K562 (cell line): Measurements from ENCODE around the gene PABPC3. TPM values are rescaled to one million over a fixed set of nuclear protein-coding genes. Genes with fewer than 3 reads are reported as not detected.

Experiments
- ATAC-seq: fragments of 200-7000 bp; cut with Tn5 transposase; 3 replicates; pipeline ENCODE4 v1.9.1; 2020; ENCODE audit warnings: moderate library complexity
- BruUV-seq: library from RNA; stranded (reverse); fragments of 400-500 nt; replicated peaks from 2 replicates; lab custom pipeline; 2021; lab: Mats Ljungman, UMichigan
- CTCF ChIA-PET: fragments of 300-600 bp; formaldehyde crosslinking; extraction: SDS; loops from one replicate; lab custom pipeline; 2021; ENCODE audit warnings: low intra/inter-chr PET ratio; lab: Yijun Ruan, JAX
- POLR2A ChIA-PET: fragments of 300-600, 350-650 bp; sonication (Branson Sonifier 250); formaldehyde crosslinking; extraction: SDS; loops from one replicate; lab custom pipeline; 2021; ENCODE audit warnings: antibody characterized with exemption, inconsistent platforms; lab: Yijun Ruan, JAX
- DNase-seq, 4 experiments: peaks; one replicate each; pipeline versions ENCODE4 v3.0.0 to v3.0.0-alpha.2; 2011 to 2018; ENCODE audit warnings: low spot score in 3 of 4, mixed read lengths in 3 of 4; ENCODE audit errors: extremely low read depth in 1 of 4
- FAIRE-seq: peaks from 2 replicates; lab custom pipeline; 2011; peaks lifted over from hg19 to GRCh38; lab: Jason Lieb, UNC
- H2AFZ ChIP-seq: 2 replicates; pipeline ENCODE4 v1.6.0; 2011; ENCODE audit warnings: low read depth, low read length, control low read depth, inconsistent platforms
- H3K27ac ChIP-seq: fragments of 200-600 bp; 3 replicates; pipeline ENCODE4 v1.8.0; 2011; ENCODE audit warnings: low read depth, mild to moderate bottlenecking, control low read depth, inconsistent platforms, low read length, moderate library complexity, mixed read lengths; ENCODE audit errors: extremely low read depth
- H3K27me3 ChIP-seq, 2 experiments: fragments of 300-600 bp in 1 of 2; 2 replicates in 1 of 2; 3 replicates in 1 of 2; pipeline versions ENCODE4 v1.6.0 to v1.8.0; 2011; ENCODE audit warnings: inconsistent platforms in 2 of 2, low read length in 2 of 2, mild to moderate bottlenecking in 1 of 2, mixed read lengths in 1 of 2, moderate library complexity in 1 of 2; ENCODE audit not compliant: control insufficient read depth in 2 of 2, insufficient read depth in 2 of 2
- H3K36me3 ChIP-seq: fragments of 300-600 bp; 3 replicates; pipeline ENCODE4 v1.8.0; 2011; ENCODE audit warnings: mild to moderate bottlenecking, low read length, inconsistent platforms; ENCODE audit not compliant: control insufficient read depth, insufficient read depth
- H3K4me1 ChIP-seq, 2 experiments: fragments of 200-600 bp in 1 of 2; replicated peaks in 1 of 2; 2 replicates in 1 of 2; 3 replicates in 1 of 2; pipeline versions ENCODE4 v1.5.1 to v1.8.0; 2011; ENCODE audit warnings: inconsistent platforms in 2 of 2, low read length in 2 of 2, mild to moderate bottlenecking in 1 of 2, mixed read lengths in 1 of 2, moderate library complexity in 1 of 2; ENCODE audit not compliant: control insufficient read depth in 2 of 2, insufficient read depth in 2 of 2
- H3K4me2 ChIP-seq: 2 replicates; pipeline ENCODE4 v1.6.1; 2011; ENCODE audit warnings: low read length, control low read depth, inconsistent platforms, mixed read lengths; ENCODE audit not compliant: insufficient read depth
- H3K4me3 ChIP-seq: fragments of 200-600 bp; sonication (generic), shearing (Covaris generic); 2 replicates; pipeline ENCODE4 v1.5.1; 2016; ENCODE audit warnings: control low read depth, inconsistent platforms
- H3K79me2 ChIP-seq: fragments of 200-600 bp; 3 replicates; pipeline ENCODE4 v1.8.0; 2011; ENCODE audit warnings: low read length, inconsistent platforms; ENCODE audit not compliant: control insufficient read depth, insufficient read depth
- H3K9ac ChIP-seq, 2 experiments: 2 replicates each; pipeline versions ENCODE4 v1.6.0 to v1.6.1; 2011; ENCODE audit warnings: low read depth in 2 of 2, low read length in 2 of 2, control low read depth in 1 of 2, inconsistent platforms in 1 of 2, mild to moderate bottlenecking in 1 of 2, mixed read lengths in 1 of 2; ENCODE audit not compliant: insufficient read depth in 1 of 2
- H3K9me1 ChIP-seq: one replicate; pipeline ENCODE4 v1.6.0; 2011; ENCODE audit warnings: inconsistent platforms, mild to moderate bottlenecking, low read length, moderate library complexity; ENCODE audit not compliant: control insufficient read depth, insufficient read depth
- H3K9me3 ChIP-seq: replicated peaks from 2 replicates; pipeline ENCODE4 v1.5.1; 2011; ENCODE audit warnings: low read depth, low read length, inconsistent platforms; ENCODE audit not compliant: control insufficient read depth, insufficient read depth
- H4K20me1 ChIP-seq: replicated peaks from 2 replicates; pipeline ENCODE4 v1.6.1; 2011; ENCODE audit warnings: low read length, inconsistent platforms, mixed read lengths; ENCODE audit not compliant: control insufficient read depth, insufficient read depth
- CREB5 ChIP-seq: fragments of 250-450 bp; sonication (Bioruptor Pico); IDR thresholded peaks from 2 replicates; pipeline ENCODE4 v1.5.0; 2020; ENCODE audit warnings: mild to moderate bottlenecking
- NFYB ChIP-seq: IDR thresholded peaks from 2 replicates; pipeline ENCODE4 v1.6.1; 2011; ENCODE audit warnings: mild to moderate bottlenecking, moderate library complexity; ENCODE audit not compliant: insufficient read length; ENCODE audit errors: extremely low read depth
- NR2C1 ChIP-seq, 2 experiments: fragments of 450-650 bp; IDR thresholded peaks; 2 replicates each; pipeline ENCODE4 v1.6.1; 2017; ENCODE audit warnings: mild to moderate bottlenecking in 2 of 2, antibody characterized with exemption in 1 of 2, inconsistent platforms in 1 of 2, missing compliant biosample characterization in 1 of 2, missing genetic modification characterization in 1 of 2
- USF2 ChIP-seq: sonication (generic); formaldehyde crosslinking; IDR thresholded peaks from 2 replicates; pipeline ENCODE4 v1.5.0; 2020; ENCODE audit warnings: missing genetic modification reagents
- ZKSCAN8 ChIP-seq: fragments of 200-800 bp; sonication (Bioruptor generic); IDR thresholded peaks from 2 replicates; pipeline ENCODE4 v1.6.1; 2016; ENCODE audit warnings: missing genetic modification characterization, missing compliant biosample characterization
- WGBS: fragments of 100-300 bp; shearing (Covaris generic); methylation state at CpG from one replicate; pipeline ENCODE4 v1.1.6; 2016; ENCODE audit warnings: low coverage, mixed read lengths; ENCODE audit not compliant: insufficient coverage; ENCODE audit errors: missing lambda C conversion rate; 5-methylcytosine and 5-hydroxymethylcytosine counted together
- in situ Hi-C: fragments of 300-500 bp; cut with MboI; formaldehyde crosslinking; loops from 4 replicates; pipeline ENCODE4 v1.15.0; 2018; ENCODE audit warnings: inconsistent platforms, mixed read lengths
- intact Hi-C: fragments of 100-400 bp; cut with micrococcal nuclease; formaldehyde crosslinking; loops from 2 replicates; pipeline ENCODE4 v1.14.2; 2022
- polyA plus RNA-seq, 8 experiments: library from polyadenylated mRNA; depleted of rRNA in 4 of 8; stranded (reverse) in 5 of 8; unstranded in 3 of 8; fragments of >200 nt; fragmentation: Nextera tagmentation in 2 of 8; fragmentation: Illumina TruSeq in 1 of 8; extraction: Ambion mirVana in 2 of 8; extraction: Trizol in 1 of 8; gene quantifications; 2 replicates each; pipeline versions ENCODE4 v1.2.1 to v1.2.3, GENCODE V29; 2011 to 2014; ENCODE audit warnings: inconsistent platforms in 1 of 8, missing spikeins in 1 of 8
- small RNA-seq: library from RNA; depleted of rRNA; stranded (forward); fragments of <200 nt; gene quantifications from one replicate; pipeline ENCODE3, GENCODE V24; 2014
- total RNA-seq, 7 experiments: library from RNA; depleted of rRNA in 6 of 7; stranded (reverse); fragments of >200 nt in 6 of 7; fragmentation: Illumina TruSeq in 2 of 7; extraction: Trizol in 2 of 7; gene quantifications; 2 replicates each; pipeline versions ENCODE4 v1.2.1 to v1.2.3, GENCODE V29; 2011 to 2021; ENCODE audit warnings: low replicate concordance in 1 of 7

PABPC3 gene
- total and polyA plus RNA-seq, 9 of the 15 experiments (the other 6 are each of a cell fraction or from before 2014, with no cell fraction given): 0.05 to 0.80 (median 0.25) TPM

- WGBS: 3% methylated on average over 3 of the region's 5 CpGs
- in situ Hi-C loops: no loop called here
- CTCF ChIA-PET: no interaction called here
- TF ChIP-seq USF2: peak; percentile 40
- no peak for TF ChIP-seq ZKSCAN8 (CRISPR knock-in tag)
- peak; percentile 49 for TF ChIP-seq NFYB
- TF ChIP-seq NR2C1 (IDR thresholded peaks at IDR 0.05): no peak
- no peak for TF ChIP-seq NR2C1 (tag; IDR thresholded peaks at IDR 0.05)
- no peak for TF ChIP-seq CREB5 (CRISPR knock-in tag)
- POLR2A ChIA-PET: no interaction called here
- Histone ChIP-seq H3K27me3 (peaks cover 0 to 22% of the 10 kb centered on the region in 2 experiments; a peak in 2 of 5 replicates), H4K20me1 (no peaks in the 10 kb centered on the region), H3K27ac (no peak overlapping the region), H3K9me1 (no peaks in the 10 kb centered on the region), H3K4me1 (no peaks in the 10 kb centered on the region), H3K9ac (no peak overlapping the region), H3K36me3 (no peaks in the 10 kb centered on the region), H3K4me3 (no peak overlapping the region), H3K9me3 (no peaks in the 10 kb centered on the region), H3K79me2 (no peaks in the 10 kb centered on the region), H3K4me2 (no peak overlapping the region), H2AFZ (no peak overlapping the region)
- DNase-seq (peak in 1 of 4 experiments; percentile 10), FAIRE-seq (no peak), ATAC-seq (no peak)
- BruUV-seq: no TSS peak
- intact Hi-C loops: no loop called here
Measured at GRCh38 chr13:25148402-25148771, 52.5 kb downstream of the PABPC3 start.

Small RNA genes lying within 50 kb of the gene (small RNA-seq; reads per million reads assigned to genes)
- not detected for gene AL359757.2

Other genes starting within 250 kb of the PABPC3 start
- gene AMER2, start 76.2 kb downstream of the PABPC3 start, total RNA-seq (2014; rRNA removed): not detected in 2 replicates
- gene AMER2, start 76.2 kb downstream of the PABPC3 start, total RNA-seq (2014; rRNA removed; fragmentation: Illumina TruSeq; extraction: Trizol): not detected in 2 replicates
- not detected in 2 replicates for gene AMER2, start 76.2 kb downstream of the PABPC3 start, total RNA-seq (2015; rRNA removed; fragmentation: Illumina TruSeq; extraction: Trizol)
- not detected in 2 replicates for gene AMER2, start 76.2 kb downstream of the PABPC3 start, total RNA-seq (2021)
- not detected in 2 replicates for gene AMER2, start 76.2 kb downstream of the PABPC3 start, polyA plus RNA-seq (2011; rRNA removed)
- gene AMER2, start 76.2 kb downstream of the PABPC3 start, polyA plus RNA-seq (2014; fragmentation: Illumina TruSeq; extraction: Trizol): not detected in 2 replicates
- not detected for gene AMER2, start 76.2 kb downstream of the PABPC3 start, polyA plus RNA-seq (2014; fragmentation: Nextera tagmentation; extraction: Ambion mirVana)
- not detected in 2 replicates for gene AMER2, start 76.2 kb downstream of the PABPC3 start, polyA plus RNA-seq (2014; rRNA removed)
- gene MTMR6, start 191.4 kb downstream of the PABPC3 start, total RNA-seq (2014; rRNA removed): 5.7 and 6.4 TPM in 2 replicates
- 10.8 and 12.2 TPM in 2 replicates for gene MTMR6, start 191.4 kb downstream of the PABPC3 start, total RNA-seq (2014; rRNA removed; fragmentation: Illumina TruSeq; extraction: Trizol)
- 8.4 and 8.5 TPM in 2 replicates for gene MTMR6, start 191.4 kb downstream of the PABPC3 start, total RNA-seq (2015; rRNA removed; fragmentation: Illumina TruSeq; extraction: Trizol)
- gene MTMR6, start 191.4 kb downstream of the PABPC3 start, total RNA-seq (2021): 7.8 and 8.2 TPM in 2 replicates
- gene MTMR6, start 191.4 kb downstream of the PABPC3 start, polyA plus RNA-seq (2011; rRNA removed): 4.8 and 7.7 TPM in 2 replicates
- 6.8 and 7.7 TPM in 2 replicates for gene MTMR6, start 191.4 kb downstream of the PABPC3 start, polyA plus RNA-seq (2014; fragmentation: Illumina TruSeq; extraction: Trizol)
- gene MTMR6, start 191.4 kb downstream of the PABPC3 start, polyA plus RNA-seq (2014; fragmentation: Nextera tagmentation; extraction: Ambion mirVana): 1 to 10 TPM; 3.9 to 4.5 TPM
- gene MTMR6, start 191.4 kb downstream of the PABPC3 start, polyA plus RNA-seq (2014; rRNA removed): 4.5 TPM in 2 replicates
- 38.2 and 41.6 TPM in 2 replicates for gene NUP58, start 205.5 kb downstream of the PABPC3 start, total RNA-seq (2014; rRNA removed)
- gene NUP58, start 205.5 kb downstream of the PABPC3 start, total RNA-seq (2014; rRNA removed; fragmentation: Illumina TruSeq; extraction: Trizol): 51.0 and 61.3 TPM in 2 replicates
- gene NUP58, start 205.5 kb downstream of the PABPC3 start, total RNA-seq (2015; rRNA removed; fragmentation: Illumina TruSeq; extraction: Trizol): 44.8 and 47.2 TPM in 2 replicates
- 43.9 and 50.3 TPM in 2 replicates for gene NUP58, start 205.5 kb downstream of the PABPC3 start, total RNA-seq (2021)
- gene NUP58, start 205.5 kb downstream of the PABPC3 start, polyA plus RNA-seq (2011; rRNA removed): 68.4 and 98.0 TPM in 2 replicates
- gene NUP58, start 205.5 kb downstream of the PABPC3 start, polyA plus RNA-seq (2014; fragmentation: Illumina TruSeq; extraction: Trizol): 38.2 and 42.6 TPM in 2 replicates
- 10 to 100 TPM; 12.5 to 12.6 TPM for gene NUP58, start 205.5 kb downstream of the PABPC3 start, polyA plus RNA-seq (2014; fragmentation: Nextera tagmentation; extraction: Ambion mirVana)
- gene NUP58, start 205.5 kb downstream of the PABPC3 start, polyA plus RNA-seq (2014; rRNA removed): 38.6 and 40.4 TPM in 2 replicates